Neural cell (in vitro differentiated cells): ENCODE data around the gene ADK. TPM values are rescaled to one million over a fixed set of nuclear protein-coding genes. Genes with fewer than 3 reads are reported as not detected.

Experiments
- H2AFZ ChIP-seq: fragments of 200-600, 300-800 bp; sonication (generic), shearing (Covaris generic); 2 replicates; pipeline ENCODE4 v1.6.0; 2014; ENCODE audit warnings: low read depth, mild to moderate bottlenecking, antibody characterized with exemption, low read length, moderate library complexity
- H3F3A ChIP-seq: fragments of 200-600 bp; shearing (Covaris generic); 2 replicates; pipeline ENCODE4 v1.6.1; 2016; ENCODE audit warnings: mild to moderate bottlenecking, moderate library complexity, mixed read lengths, antibody characterized with exemption, low read length; ENCODE audit not compliant: insufficient read depth, poor library complexity, severe bottlenecking
- H3K27ac ChIP-seq: fragments of 200-600, 300-800 bp; sonication (generic), shearing (Covaris generic); 2 replicates; pipeline ENCODE4 v1.5.1; 2014; ENCODE audit warnings: mild to moderate bottlenecking, low read length, moderate library complexity
- H3K27me3 ChIP-seq: fragments of 300-800, 200-600 bp; sonication (generic), shearing (Covaris generic); 2 replicates; pipeline ENCODE4 v1.6.0; 2014; ENCODE audit warnings: mild to moderate bottlenecking, low read depth, low read length, moderate library complexity; ENCODE audit not compliant: insufficient read depth
- H3K36me3 ChIP-seq: fragments of 300-800, 200-600 bp; sonication (generic), shearing (Covaris generic); 2 replicates; pipeline ENCODE4 v1.5.1; 2014; ENCODE audit warnings: mild to moderate bottlenecking, antibody characterized with exemption, low read length, moderate library complexity; ENCODE audit not compliant: insufficient read depth
- H3K4me2 ChIP-seq: fragments of 300-800, 200-600 bp; sonication (generic), shearing (Covaris generic); 2 replicates; pipeline ENCODE4 v1.6.0; 2014; ENCODE audit warnings: mild to moderate bottlenecking, low read length
- H3K4me3 ChIP-seq: fragments of 300-800, 200-600 bp; sonication (generic), shearing (Covaris generic); 2 replicates; pipeline ENCODE4 v1.5.1; 2014; ENCODE audit warnings: mild to moderate bottlenecking, low read length, moderate library complexity
- H3K79me2 ChIP-seq: fragments of 200-600 bp; shearing (Covaris generic); replicated peaks from 2 replicates; pipeline ENCODE4 v1.6.0; 2014; ENCODE audit warnings: mild to moderate bottlenecking, low read length, moderate library complexity; ENCODE audit not compliant: insufficient read depth
- H3K9ac ChIP-seq: fragments of 300-800, 200-600 bp; sonication (generic), shearing (Covaris generic); 2 replicates; pipeline ENCODE4 v1.6.1; 2016; ENCODE audit warnings: mild to moderate bottlenecking, low read length, mixed read lengths
- H3K9me2 ChIP-seq: fragments of 200-600 bp; shearing (Covaris generic); 2 replicates; pipeline ENCODE4 v1.6.1; 2016; ENCODE audit warnings: mild to moderate bottlenecking, low read length, mixed read lengths; ENCODE audit not compliant: insufficient read depth
- H3K9me3 ChIP-seq: fragments of 200-600, 300-800 bp; sonication (generic), shearing (Covaris generic); 2 replicates; pipeline ENCODE4 v1.6.1; 2016; ENCODE audit warnings: mild to moderate bottlenecking, mixed run types, low read length, moderate library complexity, mixed read lengths
- H4K20me1 ChIP-seq: fragments of 200-600 bp; shearing (Covaris generic); 2 replicates; pipeline ENCODE4 v1.6.1; 2016; ENCODE audit warnings: mild to moderate bottlenecking, mixed run types; ENCODE audit not compliant: insufficient read depth
- EP300 ChIP-seq: fragments of 450-650 bp; conservative IDR thresholded peaks from 2 replicates; pipeline ENCODE4 v1.6.1; 2014; ENCODE audit warnings: antibody characterized with exemption, mild to moderate bottlenecking, moderate library complexity; ENCODE audit not compliant: poor library complexity, severe bottlenecking
- EZH2 ChIP-seq: fragments of 200-600, 300-800 bp; shearing (Covaris generic), sonication (generic); IDR thresholded peaks from 2 replicates; pipeline ENCODE4 v1.6.1; 2014; ENCODE audit warnings: antibody characterized with exemption, low read length, borderline replicate concordance, mild to moderate bottlenecking; ENCODE audit not compliant: insufficient read depth, poor library complexity, severe bottlenecking
- MXI1 ChIP-seq: fragments of 450-650 bp; conservative IDR thresholded peaks from 2 replicates; pipeline ENCODE4 v1.6.1; 2014; ENCODE audit warnings: antibody characterized with exemption, mild to moderate bottlenecking; ENCODE audit not compliant: poor library complexity, severe bottlenecking
- POLR2AphosphoS5 ChIP-seq: IDR thresholded peaks from 2 replicates; pipeline ENCODE4 v1.6.1; 2012
- RAD21 ChIP-seq: fragments of 450-650 bp; conservative IDR thresholded peaks from 2 replicates; pipeline ENCODE4 v1.6.1; 2014; ENCODE audit warnings: antibody characterized with exemption, mild to moderate bottlenecking, moderate library complexity
- SMC3 ChIP-seq: fragments of 450-650 bp; conservative IDR thresholded peaks from 2 replicates; pipeline ENCODE4 v1.6.1; 2014; ENCODE audit warnings: antibody characterized with exemption, mild to moderate bottlenecking, moderate library complexity; ENCODE audit not compliant: poor library complexity
- TAF1 ChIP-seq: IDR thresholded peaks from 2 replicates; pipeline ENCODE4 v1.6.1; 2012; ENCODE audit warnings: low read depth
- polyA plus RNA-seq: library from polyadenylated mRNA; depleted of rRNA; stranded (reverse); fragments of >200 nt; gene quantifications from 2 replicates; pipeline ENCODE4 v1.2.3, GENCODE V29; 2014
- TF ChIP-seq, protein P1 (sequence below): fragments of 450-650 bp; IDR thresholded peaks from 2 replicates; pipeline ENCODE4 v1.5.1; 2014; ENCODE audit warnings: antibody characterized with exemption, mild to moderate bottlenecking, moderate library complexity; ENCODE audit not compliant: poor library complexity, severe bottlenecking
- TF ChIP-seq, protein P2 (sequence below): IDR thresholded peaks from 2 replicates; pipeline ENCODE4 v1.6.1; 2012; ENCODE audit warnings: borderline replicate concordance

Gene ADK
- polyA plus RNA-seq, 1 donor from 2014 or later = 19.5 TPM

DNA sequence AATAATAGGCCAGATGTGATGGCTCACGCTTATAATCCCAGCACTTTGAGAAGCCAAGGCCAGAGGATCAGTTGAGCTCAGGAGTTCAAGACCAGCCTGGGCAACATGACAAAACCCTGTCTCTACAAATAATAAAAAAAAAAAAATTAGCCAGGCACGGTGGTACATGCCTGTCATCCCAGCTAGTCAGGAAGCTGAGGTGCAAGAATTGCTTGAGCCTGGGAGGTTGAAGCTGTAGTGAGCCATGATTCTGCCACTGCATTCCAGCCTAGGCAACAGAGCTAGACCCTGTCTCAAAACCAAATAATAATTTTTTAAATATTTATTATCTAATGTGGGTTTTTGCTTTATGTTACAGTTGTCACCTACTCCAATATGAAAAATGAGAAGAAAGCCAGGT is 178.9 kb downstream of the ADK start:
- no peak overlapping the region for H3K4me2 ChIP-seq
- no peak overlapping the region for H2AFZ ChIP-seq
- no peaks in the 10 kb centered on the region for H4K20me1 ChIP-seq
- TF ChIP-seq TAF1 = no peak
- no peak for TF ChIP-seq POLR2AphosphoS5
- TF ChIP-seq SMC3 = no peak
- TF ChIP-seq, protein P1, sequence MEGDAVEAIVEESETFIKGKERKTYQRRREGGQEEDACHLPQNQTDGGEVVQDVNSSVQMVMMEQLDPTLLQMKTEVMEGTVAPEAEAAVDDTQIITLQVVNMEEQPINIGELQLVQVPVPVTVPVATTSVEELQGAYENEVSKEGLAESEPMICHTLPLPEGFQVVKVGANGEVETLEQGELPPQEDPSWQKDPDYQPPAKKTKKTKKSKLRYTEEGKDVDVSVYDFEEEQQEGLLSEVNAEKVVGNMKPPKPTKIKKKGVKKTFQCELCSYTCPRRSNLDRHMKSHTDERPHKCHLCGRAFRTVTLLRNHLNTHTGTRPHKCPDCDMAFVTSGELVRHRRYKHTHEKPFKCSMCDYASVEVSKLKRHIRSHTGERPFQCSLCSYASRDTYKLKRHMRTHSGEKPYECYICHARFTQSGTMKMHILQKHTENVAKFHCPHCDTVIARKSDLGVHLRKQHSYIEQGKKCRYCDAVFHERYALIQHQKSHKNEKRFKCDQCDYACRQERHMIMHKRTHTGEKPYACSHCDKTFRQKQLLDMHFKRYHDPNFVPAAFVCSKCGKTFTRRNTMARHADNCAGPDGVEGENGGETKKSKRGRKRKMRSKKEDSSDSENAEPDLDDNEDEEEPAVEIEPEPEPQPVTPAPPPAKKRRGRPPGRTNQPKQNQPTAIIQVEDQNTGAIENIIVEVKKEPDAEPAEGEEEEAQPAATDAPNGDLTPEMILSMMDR = no peak
- TF ChIP-seq MXI1 = no peak
- H3K9me2 ChIP-seq = no peaks in the 10 kb centered on the region
- H3K36me3 ChIP-seq = no peaks in the 10 kb centered on the region
- H3K27ac ChIP-seq = no peak overlapping the region
- H3K9ac ChIP-seq = no peak overlapping the region
- no peaks in the 10 kb centered on the region for H3F3A ChIP-seq
- no peaks in the 10 kb centered on the region for H3K27me3 ChIP-seq
- no peaks in the 10 kb centered on the region for H3K79me2 ChIP-seq
- no peak overlapping the region for H3K4me3 ChIP-seq
- no peaks in the 10 kb centered on the region for H3K9me3 ChIP-seq

DNA sequence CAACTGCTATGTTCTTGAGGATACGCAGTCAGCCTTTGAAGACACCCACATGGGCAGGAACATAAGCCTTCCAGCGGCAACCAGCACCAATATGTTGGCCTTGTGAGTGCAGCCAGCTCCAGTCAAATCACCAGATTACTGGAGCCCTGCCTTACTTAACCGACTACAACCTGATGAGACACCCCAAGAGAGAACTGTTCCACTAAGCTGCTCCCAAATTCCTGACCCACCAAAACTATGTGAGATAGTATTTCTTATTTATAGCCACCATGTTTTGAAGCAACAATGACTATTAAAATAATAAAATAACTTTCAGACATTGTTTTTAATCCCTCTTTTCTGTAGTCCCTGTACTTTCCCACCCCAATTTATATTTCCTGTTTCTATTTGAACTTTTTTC is 179.6 kb downstream of the ADK start:
- Histone ChIP-seq H2AFZ (no peak overlapping the region), H3K9ac (no peak overlapping the region), H3K4me2 (no peak overlapping the region), H3K79me2 (no peaks in the 10 kb centered on the region), H3K36me3 (no peaks in the 10 kb centered on the region), H3K9me3 (no peaks in the 10 kb centered on the region), H4K20me1 (no peaks in the 10 kb centered on the region), H3K27me3 (no peaks in the 10 kb centered on the region), H3K9me2 (no peaks in the 10 kb centered on the region), H3K4me3 (no peak overlapping the region), H3K27ac (no peak overlapping the region), H3F3A (no peaks in the 10 kb centered on the region)
- no peak for TF ChIP-seq EZH2
- no peak for TF ChIP-seq SMC3
- TF ChIP-seq, protein P2, sequence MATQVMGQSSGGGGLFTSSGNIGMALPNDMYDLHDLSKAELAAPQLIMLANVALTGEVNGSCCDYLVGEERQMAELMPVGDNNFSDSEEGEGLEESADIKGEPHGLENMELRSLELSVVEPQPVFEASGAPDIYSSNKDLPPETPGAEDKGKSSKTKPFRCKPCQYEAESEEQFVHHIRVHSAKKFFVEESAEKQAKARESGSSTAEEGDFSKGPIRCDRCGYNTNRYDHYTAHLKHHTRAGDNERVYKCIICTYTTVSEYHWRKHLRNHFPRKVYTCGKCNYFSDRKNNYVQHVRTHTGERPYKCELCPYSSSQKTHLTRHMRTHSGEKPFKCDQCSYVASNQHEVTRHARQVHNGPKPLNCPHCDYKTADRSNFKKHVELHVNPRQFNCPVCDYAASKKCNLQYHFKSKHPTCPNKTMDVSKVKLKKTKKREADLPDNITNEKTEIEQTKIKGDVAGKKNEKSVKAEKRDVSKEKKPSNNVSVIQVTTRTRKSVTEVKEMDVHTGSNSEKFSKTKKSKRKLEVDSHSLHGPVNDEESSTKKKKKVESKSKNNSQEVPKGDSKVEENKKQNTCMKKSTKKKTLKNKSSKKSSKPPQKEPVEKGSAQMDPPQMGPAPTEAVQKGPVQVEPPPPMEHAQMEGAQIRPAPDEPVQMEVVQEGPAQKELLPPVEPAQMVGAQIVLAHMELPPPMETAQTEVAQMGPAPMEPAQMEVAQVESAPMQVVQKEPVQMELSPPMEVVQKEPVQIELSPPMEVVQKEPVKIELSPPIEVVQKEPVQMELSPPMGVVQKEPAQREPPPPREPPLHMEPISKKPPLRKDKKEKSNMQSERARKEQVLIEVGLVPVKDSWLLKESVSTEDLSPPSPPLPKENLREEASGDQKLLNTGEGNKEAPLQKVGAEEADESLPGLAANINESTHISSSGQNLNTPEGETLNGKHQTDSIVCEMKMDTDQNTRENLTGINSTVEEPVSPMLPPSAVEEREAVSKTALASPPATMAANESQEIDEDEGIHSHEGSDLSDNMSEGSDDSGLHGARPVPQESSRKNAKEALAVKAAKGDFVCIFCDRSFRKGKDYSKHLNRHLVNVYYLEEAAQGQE = no peak
- TF ChIP-seq RAD21 = no peak
- no peak for TF ChIP-seq POLR2AphosphoS5
- no peak for TF ChIP-seq MXI1
- no peak for TF ChIP-seq TAF1
- TF ChIP-seq, protein P1 = no peak
- no peak for TF ChIP-seq EP300
